ENCODE data around the gene TTLL7. TPM values are rescaled to one million over a fixed set of nuclear protein-coding genes. Genes with fewer than 3 reads are reported as not detected.

Gene TTLL7
- total and polyA plus RNA-seq, 9 donors, result 2.0 to 21.8 (median 2.8) TPM

DNA sequence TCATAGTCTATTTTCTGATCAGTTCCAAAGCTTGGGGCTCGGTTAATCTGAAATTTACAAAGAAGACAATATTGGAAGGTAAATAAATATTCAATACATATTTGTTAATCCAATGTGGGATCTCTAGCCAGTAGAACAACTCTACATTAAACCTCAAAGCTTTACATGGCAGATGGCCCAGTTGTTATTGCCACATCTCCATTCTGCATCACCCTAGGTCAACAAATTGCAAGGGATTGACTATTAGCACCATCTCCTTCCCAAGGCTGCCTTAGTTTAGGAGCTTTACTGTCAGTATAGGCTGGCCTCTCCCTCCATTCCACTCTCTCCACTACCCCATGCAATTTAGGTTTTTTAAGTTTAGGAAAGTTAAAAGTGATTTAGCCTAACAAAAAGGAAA lies 69.7 kb downstream of the TTLL7 start:
- 94 to 98% (median 98%) methylated on average over 1 of the region's 1 CpG for WGBS, 3 donors
- no peaks in the 10 kb centered on the region for H3K27me3 ChIP-seq
- no peak overlapping the region for H3K27ac ChIP-seq
- TF ChIP-seq, protein P1, sequence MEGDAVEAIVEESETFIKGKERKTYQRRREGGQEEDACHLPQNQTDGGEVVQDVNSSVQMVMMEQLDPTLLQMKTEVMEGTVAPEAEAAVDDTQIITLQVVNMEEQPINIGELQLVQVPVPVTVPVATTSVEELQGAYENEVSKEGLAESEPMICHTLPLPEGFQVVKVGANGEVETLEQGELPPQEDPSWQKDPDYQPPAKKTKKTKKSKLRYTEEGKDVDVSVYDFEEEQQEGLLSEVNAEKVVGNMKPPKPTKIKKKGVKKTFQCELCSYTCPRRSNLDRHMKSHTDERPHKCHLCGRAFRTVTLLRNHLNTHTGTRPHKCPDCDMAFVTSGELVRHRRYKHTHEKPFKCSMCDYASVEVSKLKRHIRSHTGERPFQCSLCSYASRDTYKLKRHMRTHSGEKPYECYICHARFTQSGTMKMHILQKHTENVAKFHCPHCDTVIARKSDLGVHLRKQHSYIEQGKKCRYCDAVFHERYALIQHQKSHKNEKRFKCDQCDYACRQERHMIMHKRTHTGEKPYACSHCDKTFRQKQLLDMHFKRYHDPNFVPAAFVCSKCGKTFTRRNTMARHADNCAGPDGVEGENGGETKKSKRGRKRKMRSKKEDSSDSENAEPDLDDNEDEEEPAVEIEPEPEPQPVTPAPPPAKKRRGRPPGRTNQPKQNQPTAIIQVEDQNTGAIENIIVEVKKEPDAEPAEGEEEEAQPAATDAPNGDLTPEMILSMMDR (IDR thresholded peaks at IDR 0.05), result no peak
- TF ChIP-seq POLR2A (IDR thresholded peaks at IDR 0.05), result no peak
- no peak for TF ChIP-seq EP300 (IDR thresholded peaks at IDR 0.05)
- H3K4me3 ChIP-seq, result no peak overlapping the region
- no peaks in the 10 kb centered on the region for H3K36me3 ChIP-seq
- H3K4me1 ChIP-seq (ENCODE audit: insufficient read depth), result no peaks in the 10 kb centered on the region
- H3K9me3 ChIP-seq, result no peaks in the 10 kb centered on the region
- intact Hi-C loops (cut with DNase I), result loop anchor here in 1 of 4 donors (10.0 kb wide), 1 partner anchor 506 kb away; no protein-coding TSS in a partner anchor
- DNase-seq, result no peak

DNA sequence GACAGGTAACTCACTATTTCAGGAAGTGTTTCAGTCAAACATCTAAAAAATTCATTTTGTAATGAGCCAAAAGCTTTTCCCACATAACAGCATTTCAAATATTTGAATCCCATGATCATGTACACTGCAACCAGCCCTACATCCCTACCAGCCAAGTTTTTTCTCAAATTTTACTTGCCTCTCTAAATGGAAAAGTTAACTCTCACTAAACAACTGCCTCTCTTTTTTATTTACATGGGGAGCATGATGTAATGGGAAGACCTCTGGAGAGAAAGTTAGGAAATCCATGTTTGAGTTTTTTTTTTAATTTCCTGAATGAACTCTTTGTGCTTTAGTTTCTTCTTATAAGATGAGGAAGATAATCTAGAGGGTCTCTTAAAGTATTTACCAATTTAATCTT lies 70.5 kb downstream of the TTLL7 start:
- Histone ChIP-seq H3K27me3 (no peaks in the 10 kb centered on the region), H3K9me3 (no peaks in the 10 kb centered on the region), H3K36me3 (no peaks in the 10 kb centered on the region), H3K27ac (no peak overlapping the region), H3K4me3 (no peak overlapping the region), H3K4me1 (ENCODE audit: insufficient read depth) (no peaks in the 10 kb centered on the region)
- TF ChIP-seq, protein P1 (IDR thresholded peaks at IDR 0.05), result no peak
- no peak for TF ChIP-seq POLR2A (IDR thresholded peaks at IDR 0.05)
- TF ChIP-seq EP300 (IDR thresholded peaks at IDR 0.05), result no peak
- no peak for DNase-seq
- intact Hi-C loops (cut with DNase I), result loop anchor here in 1 of 4 donors (10.0 kb wide), 1 partner anchor 506 kb away; no protein-coding TSS in a partner anchor

DNA sequence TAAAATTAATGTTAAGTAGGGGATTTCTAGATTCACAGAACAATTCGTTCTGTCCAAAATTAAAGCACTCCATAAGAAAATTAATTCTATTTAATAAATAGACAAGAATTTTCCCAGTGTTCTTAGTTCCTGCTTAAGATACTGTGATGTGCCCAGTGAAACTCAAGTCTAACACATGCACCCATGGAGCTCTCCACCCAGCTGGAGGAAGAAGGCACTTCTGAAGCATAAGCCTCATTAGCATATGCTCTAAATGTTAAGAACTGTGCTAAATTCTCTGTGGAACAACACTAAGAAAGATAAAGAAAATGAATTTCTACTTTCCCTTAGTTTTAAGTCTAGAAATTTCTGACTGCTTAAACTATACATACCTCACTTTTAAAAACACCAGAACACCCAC lies 71.2 kb downstream of the TTLL7 start:
- no peaks in the 10 kb centered on the region for H3K4me1 ChIP-seq (ENCODE audit: insufficient read depth)
- H3K27ac ChIP-seq, result no peak overlapping the region
- H3K4me3 ChIP-seq, result no peak overlapping the region
- H3K9me3 ChIP-seq, result no peaks in the 10 kb centered on the region
- no peaks in the 10 kb centered on the region for H3K36me3 ChIP-seq
- TF ChIP-seq EP300 (IDR thresholded peaks at IDR 0.05) (no peak), POLR2A (IDR thresholded peaks at IDR 0.05) (no peak)
- TF ChIP-seq, protein P1 (IDR thresholded peaks at IDR 0.05), result no peak
- H3K27me3 ChIP-seq, result no peaks in the 10 kb centered on the region
- no peak for DNase-seq
- 38 to 58% (median 42%) methylated on average over 1 of the region's 1 CpG for WGBS, 3 donors
- intact Hi-C loops (cut with DNase I), result loop anchor here in 1 of 4 donors (10.0 kb wide), 1 partner anchor 507 kb away; no protein-coding TSS in a partner anchor

DNA sequence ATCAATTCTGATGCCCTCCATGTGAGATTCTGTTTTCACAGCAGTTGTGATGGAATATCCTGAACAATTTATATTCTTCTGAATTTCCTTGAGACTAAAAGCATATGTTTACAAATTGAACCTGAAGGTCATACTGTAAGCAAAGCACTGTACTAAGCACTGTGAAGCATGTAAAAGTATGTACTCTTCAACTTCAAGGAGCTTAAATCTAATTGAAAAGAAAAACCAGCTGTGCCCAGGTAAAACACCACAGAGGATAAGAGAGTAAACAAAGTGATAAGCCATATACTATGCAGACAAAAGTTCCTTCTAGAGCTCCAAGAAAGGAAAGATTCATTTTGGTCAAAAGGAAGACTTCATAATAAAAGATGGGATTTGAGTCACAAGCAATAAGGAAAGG lies 71.9 kb downstream of the TTLL7 start:
- no peak overlapping the region for H3K27ac ChIP-seq
- no peak for DNase-seq
- no peaks in the 10 kb centered on the region for H3K36me3 ChIP-seq
- no peaks in the 10 kb centered on the region for H3K9me3 ChIP-seq
- H3K27me3 ChIP-seq, result no peaks in the 10 kb centered on the region
- no peaks in the 10 kb centered on the region for H3K4me1 ChIP-seq (ENCODE audit: insufficient read depth)
- TF ChIP-seq POLR2A (IDR thresholded peaks at IDR 0.05), result no peak
- TF ChIP-seq, protein P1 (IDR thresholded peaks at IDR 0.05), result no peak
- no peak for TF ChIP-seq EP300 (IDR thresholded peaks at IDR 0.05)
- intact Hi-C loops (cut with DNase I), result loop anchor here in 1 of 4 donors (10.0 kb wide), 1 partner anchor 508 kb away; no protein-coding TSS in a partner anchor
- H3K4me3 ChIP-seq, result no peak overlapping the region

All from ovary (tissue), 9 donors.